ENCODE results near the gene KRT76.

- TF ChIP-seq CTCF (IDR thresholded peaks at IDR 0.05; ENCODE audit: insufficient read depth, low read length) = no peak
- no peak for TF ChIP-seq POLR2AphosphoS5 (IDR thresholded peaks at IDR 0.05; ENCODE audit: low read depth)
These were observed 44.1 kb upstream of the KRT76 start for GRCh38 chr12:52821071-52821730.

Data from HL-60 (cell line).